Lower leg skin (tissue), 3 donors: ENCODE data around the gene TYW1B.

Source experiments
- POLR2A ChIP-seq, 2 donors: fragments of 450-650 bp; IDR thresholded peaks; one replicate each; pipeline ENCODE4 v1.6.1; 2016 to 2017; ENCODE audit warnings: antibody characterized with exemption in 2 of 2, mild to moderate bottlenecking in 1 of 2, moderate library complexity in 1 of 2
- TF ChIP-seq, protein P1 (sequence below), 3 donors: fragments of 450-650 bp; IDR thresholded peaks; one replicate each; pipeline ENCODE4 v1.5.1; 2016; ENCODE audit warnings: antibody characterized with exemption in 3 of 3, mild to moderate bottlenecking in 3 of 3, moderate library complexity in 2 of 3

DNA sequence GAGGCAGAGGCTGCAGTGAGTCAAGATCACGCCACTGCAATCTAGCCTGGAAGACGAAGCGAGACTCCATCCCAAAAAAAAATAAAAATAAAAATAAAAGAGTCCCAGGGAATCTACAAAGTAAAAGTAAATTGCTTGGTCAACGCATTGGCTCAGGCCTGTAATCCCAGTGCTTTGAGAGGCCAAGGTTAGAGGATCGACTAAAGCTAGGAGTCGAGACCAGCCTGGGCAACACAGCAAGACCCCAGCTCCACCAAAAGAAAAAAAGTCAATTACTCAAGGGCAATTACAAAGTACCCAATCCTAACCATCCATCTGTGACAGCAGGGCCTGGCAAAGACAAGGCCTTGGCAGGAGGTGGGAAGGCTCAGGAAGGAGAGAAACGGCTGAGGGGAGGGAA is 288.3 kb downstream of the TYW1B start:
- TF ChIP-seq, protein P1, sequence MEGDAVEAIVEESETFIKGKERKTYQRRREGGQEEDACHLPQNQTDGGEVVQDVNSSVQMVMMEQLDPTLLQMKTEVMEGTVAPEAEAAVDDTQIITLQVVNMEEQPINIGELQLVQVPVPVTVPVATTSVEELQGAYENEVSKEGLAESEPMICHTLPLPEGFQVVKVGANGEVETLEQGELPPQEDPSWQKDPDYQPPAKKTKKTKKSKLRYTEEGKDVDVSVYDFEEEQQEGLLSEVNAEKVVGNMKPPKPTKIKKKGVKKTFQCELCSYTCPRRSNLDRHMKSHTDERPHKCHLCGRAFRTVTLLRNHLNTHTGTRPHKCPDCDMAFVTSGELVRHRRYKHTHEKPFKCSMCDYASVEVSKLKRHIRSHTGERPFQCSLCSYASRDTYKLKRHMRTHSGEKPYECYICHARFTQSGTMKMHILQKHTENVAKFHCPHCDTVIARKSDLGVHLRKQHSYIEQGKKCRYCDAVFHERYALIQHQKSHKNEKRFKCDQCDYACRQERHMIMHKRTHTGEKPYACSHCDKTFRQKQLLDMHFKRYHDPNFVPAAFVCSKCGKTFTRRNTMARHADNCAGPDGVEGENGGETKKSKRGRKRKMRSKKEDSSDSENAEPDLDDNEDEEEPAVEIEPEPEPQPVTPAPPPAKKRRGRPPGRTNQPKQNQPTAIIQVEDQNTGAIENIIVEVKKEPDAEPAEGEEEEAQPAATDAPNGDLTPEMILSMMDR (IDR thresholded peaks at IDR 0.05): no peak
- no peak for TF ChIP-seq POLR2A (IDR thresholded peaks at IDR 0.05)
